Cerebellar nuclear complex (tissue), 1 donor: ENCODE data around the gene EYS.
"Not testable (repeated sequence)": the region's sequence is repeated elsewhere in the genome, so short reads cannot be mapped to it uniquely, and the experiment has no call there.

Experiments
- DNase-seq, 2 experiments: peaks; one replicate each; lab custom pipeline; 2025; lab: John Stamatoyannopoulos, UW

Gene EYS

GRCh38 chr6:63899550-63899949 is 1807.5 kb downstream of the EYS start:
- no peak for DNase-seq

GRCh38 chr6:63897952-63898351 is 1809.1 kb downstream of the EYS start:
- DNase-seq: no peak

GRCh38 chr6:63897459-63897858 is 1809.6 kb downstream of the EYS start:
- DNase-seq: no peak

GRCh38 chr6:63888416-63888815 is 1818.6 kb downstream of the EYS start:
- no peak for DNase-seq

- not testable (repeated sequence) for DNase-seq
Observed at GRCh38 chr6:63887804-63888203, 1819.2 kb downstream of the EYS start.

- DNase-seq: no peak
Observed at GRCh38 chr6:63887002-63887751, 1819.8 kb downstream of the EYS start.

- DNase-seq: no peak
Observed at GRCh38 chr6:63886341-63886740, 1820.7 kb downstream of the EYS start.

- DNase-seq: no peak
Observed at GRCh38 chr6:63883597-63883996, 1823.4 kb downstream of the EYS start.

- no peak for DNase-seq
Observed at GRCh38 chr6:63882208-63882607, 1824.8 kb downstream of the EYS start.

GRCh38 chr6:63881791-63882190 is 1825.2 kb downstream of the EYS start:
- DNase-seq: no peak

- no peak for DNase-seq
Observed at GRCh38 chr6:63872233-63872632, 1834.8 kb downstream of the EYS start.

GRCh38 chr6:63868351-63868750 is 1838.7 kb downstream of the EYS start:
- no peak for DNase-seq

GRCh38 chr6:63864671-63865318 is 1842.2 kb downstream of the EYS start:
- no peak for DNase-seq

- no peak for DNase-seq
Observed at GRCh38 chr6:63864061-63864460, 1843.0 kb downstream of the EYS start.

GRCh38 chr6:63862486-63863198 is 1844.4 kb downstream of the EYS start:
- no peak for DNase-seq

GRCh38 chr6:63859528-63859927 is 1847.5 kb downstream of the EYS start:
- no peak for DNase-seq

GRCh38 chr6:63858691-63859090 is 1848.3 kb downstream of the EYS start:
- DNase-seq: no peak

- no peak for DNase-seq
Observed at GRCh38 chr6:63856271-63856670, 1850.8 kb downstream of the EYS start.

- DNase-seq: no peak
Observed at GRCh38 chr6:63844287-63844686, 1862.7 kb downstream of the EYS start.

GRCh38 chr6:63839485-63839884 is 1867.5 kb downstream of the EYS start:
- DNase-seq: no peak

- DNase-seq: not testable (repeated sequence)
Observed at GRCh38 chr6:63828678-63829077, 1878.3 kb downstream of the EYS start.

- no peak for DNase-seq
Observed at GRCh38 chr6:63824722-63825121, 1882.3 kb downstream of the EYS start.

- DNase-seq: no peak
Observed at GRCh38 chr6:63821442-63821841, 1885.6 kb downstream of the EYS start.
